SU-DHL-6 (cell line): ENCODE results near the gene EML6.

Source experiments
- EZH2phosphoT487 ChIP-seq: fragments of 200-600 bp; sonication (generic), shearing (Covaris generic); conservative IDR thresholded peaks from 2 replicates; pipeline ENCODE4 v1.6.1; 2018; ENCODE audit warnings: mild to moderate bottlenecking, antibody characterized with exemption, low read length, moderate library complexity, mixed read lengths
- TF ChIP-seq, protein P1 (sequence below): fragments of 200-600 bp; sonication (generic); IDR thresholded peaks from one replicate; pipeline ENCODE4 v1.5.1; 2017; ENCODE audit warnings: antibody characterized with exemption, mild to moderate bottlenecking, low read length, moderate library complexity; ENCODE audit not compliant: insufficient read depth, poor library complexity, severe bottlenecking

DNA sequence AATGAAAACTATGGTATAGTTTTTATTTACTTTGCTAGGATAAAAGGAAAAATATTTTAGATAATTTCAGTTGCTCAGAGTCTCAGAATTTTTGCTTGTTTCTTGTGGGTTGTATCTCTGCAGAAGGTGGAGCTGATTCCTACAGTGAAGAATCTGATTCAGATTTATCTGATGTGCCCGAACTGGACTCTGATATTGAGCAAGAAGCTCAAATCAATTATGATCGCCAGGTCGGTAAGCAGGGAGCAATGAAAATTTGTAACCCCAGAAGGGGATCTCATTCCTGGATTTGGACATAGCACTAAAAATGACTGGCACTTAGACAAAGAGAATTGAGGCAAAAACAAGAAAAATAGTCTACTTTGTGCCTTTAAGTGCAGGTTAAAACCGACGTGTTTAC, 140.2 kb downstream of the EML6 start:
- TF ChIP-seq, protein P1, sequence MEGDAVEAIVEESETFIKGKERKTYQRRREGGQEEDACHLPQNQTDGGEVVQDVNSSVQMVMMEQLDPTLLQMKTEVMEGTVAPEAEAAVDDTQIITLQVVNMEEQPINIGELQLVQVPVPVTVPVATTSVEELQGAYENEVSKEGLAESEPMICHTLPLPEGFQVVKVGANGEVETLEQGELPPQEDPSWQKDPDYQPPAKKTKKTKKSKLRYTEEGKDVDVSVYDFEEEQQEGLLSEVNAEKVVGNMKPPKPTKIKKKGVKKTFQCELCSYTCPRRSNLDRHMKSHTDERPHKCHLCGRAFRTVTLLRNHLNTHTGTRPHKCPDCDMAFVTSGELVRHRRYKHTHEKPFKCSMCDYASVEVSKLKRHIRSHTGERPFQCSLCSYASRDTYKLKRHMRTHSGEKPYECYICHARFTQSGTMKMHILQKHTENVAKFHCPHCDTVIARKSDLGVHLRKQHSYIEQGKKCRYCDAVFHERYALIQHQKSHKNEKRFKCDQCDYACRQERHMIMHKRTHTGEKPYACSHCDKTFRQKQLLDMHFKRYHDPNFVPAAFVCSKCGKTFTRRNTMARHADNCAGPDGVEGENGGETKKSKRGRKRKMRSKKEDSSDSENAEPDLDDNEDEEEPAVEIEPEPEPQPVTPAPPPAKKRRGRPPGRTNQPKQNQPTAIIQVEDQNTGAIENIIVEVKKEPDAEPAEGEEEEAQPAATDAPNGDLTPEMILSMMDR = no peak
- TF ChIP-seq EZH2phosphoT487 = no peak
